ENCODE data around the gene GPR68.
"Not testable (repeated sequence)": the region's sequence is repeated elsewhere in the genome, so short reads cannot be mapped to it uniquely, and the experiment has no call there.

The GPR68 gene

GRCh38 chr14:91190853-91191252, 53.7 kb downstream of the GPR68 start:
- no peak for DNase-seq (ENCODE audit: low read depth)

DNA sequence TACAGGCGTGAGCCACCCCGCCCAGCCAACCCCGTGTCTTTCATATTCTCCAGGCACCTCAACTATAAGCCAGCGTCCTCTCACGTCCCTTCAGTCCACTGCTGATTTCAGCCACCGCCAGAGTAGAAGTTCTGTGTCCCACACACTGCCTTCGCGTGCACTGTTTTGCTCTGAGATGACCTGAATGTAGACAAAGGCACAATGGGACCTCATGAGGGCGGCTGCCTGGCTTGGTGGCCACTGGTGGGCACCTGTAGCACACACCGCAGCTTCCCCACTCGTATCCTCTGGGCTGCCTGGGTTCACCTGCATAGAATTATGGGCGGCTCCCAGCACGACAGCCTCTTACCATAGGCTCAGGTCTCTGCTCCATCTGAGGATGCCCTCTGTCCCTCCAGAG, 57.2 kb downstream of the GPR68 start:
- DNase-seq (ENCODE audit: low read depth), result no peak

- peak; percentile 24 for DNase-seq (ENCODE audit: low read depth)
Observed at GRCh38 chr14:91186515-91187066, 57.9 kb downstream of the GPR68 start.

GRCh38 chr14:91185721-91186120, 58.8 kb downstream of the GPR68 start:
- no peak for DNase-seq (ENCODE audit: low read depth)

- no peak for DNase-seq (ENCODE audit: low read depth)
Observed at GRCh38 chr14:91184559-91184958, 59.9 kb downstream of the GPR68 start.

- not testable (repeated sequence) for DNase-seq (ENCODE audit: low read depth)
Observed at GRCh38 chr14:91182753-91183152, 61.8 kb downstream of the GPR68 start.

Measured in iris pigment epithelial cell (primary cell).